GM23248 (cell line): ENCODE results near the gene CNTN2. TPM values are rescaled to one million over a fixed set of nuclear protein-coding genes. Genes with fewer than 3 reads are reported as not detected.

Experiments
- DNase-seq: peaks from one replicate; pipeline ENCODE4 v3.0.0-alpha.2; 2015
- H2AFZ ChIP-seq: fragments of 200-600 bp; sonication (generic); 2 replicates; pipeline ENCODE4 v1.6.1; 2016; ENCODE audit warnings: antibody characterized with exemption
- H3F3A ChIP-seq: fragments of 200-600 bp; sonication (generic); 2 replicates; pipeline ENCODE4 v1.6.1; 2016; ENCODE audit warnings: mild to moderate bottlenecking, antibody characterized with exemption, mixed run types; ENCODE audit not compliant: insufficient read depth
- H3K27ac ChIP-seq: fragments of 200-600 bp; sonication (generic); 2 replicates; pipeline ENCODE4 v1.5.1; 2016; ENCODE audit warnings: mild to moderate bottlenecking
- H3K27me3 ChIP-seq: fragments of 200-600 bp; sonication (generic); replicated peaks from 2 replicates; pipeline ENCODE4 v1.6.1; 2016; ENCODE audit warnings: mild to moderate bottlenecking; ENCODE audit not compliant: insufficient read depth
- H3K36me3 ChIP-seq: fragments of 200-600 bp; sonication (generic); 2 replicates; pipeline ENCODE4 v1.6.1; 2016; ENCODE audit warnings: low read depth, mild to moderate bottlenecking
- H3K4me1 ChIP-seq: fragments of 200-600 bp; sonication (generic); 2 replicates; pipeline ENCODE4 v1.6.1; 2016; ENCODE audit warnings: mild to moderate bottlenecking; ENCODE audit not compliant: insufficient read depth
- H3K4me2 ChIP-seq: fragments of 200-600 bp; sonication (generic); one replicate; pipeline ENCODE4 v1.6.1; 2016; ENCODE audit warnings: mild to moderate bottlenecking; ENCODE audit not compliant: unreplicated experiment
- H3K4me3 ChIP-seq: fragments of 200-600 bp; sonication (generic); 2 replicates; pipeline ENCODE4 v1.5.1; 2016; ENCODE audit warnings: mild to moderate bottlenecking
- H3K79me2 ChIP-seq: fragments of 200-600 bp; sonication (generic); 2 replicates; pipeline ENCODE4 v1.6.1; 2016; ENCODE audit warnings: mild to moderate bottlenecking; ENCODE audit not compliant: insufficient read depth
- H3K9ac ChIP-seq: fragments of 200-600 bp; sonication (generic); 2 replicates; pipeline ENCODE4 v1.6.1; 2016; ENCODE audit warnings: mild to moderate bottlenecking
- H3K9me2 ChIP-seq: fragments of 200-600 bp; sonication (generic); 2 replicates; pipeline ENCODE4 v1.6.1; 2016; ENCODE audit warnings: mixed run types, mild to moderate bottlenecking, moderate library complexity; ENCODE audit not compliant: insufficient read depth
- H3K9me3 ChIP-seq: fragments of 200-600 bp; sonication (generic); one replicate; pipeline ENCODE4 v1.6.1; 2017; ENCODE audit warnings: low read depth
- H4K20me1 ChIP-seq: fragments of 200-600 bp; sonication (generic); 2 replicates; pipeline ENCODE4 v1.6.0; 2016; ENCODE audit not compliant: insufficient read depth
- EZH2 ChIP-seq: fragments of 200-600 bp; sonication (generic); IDR thresholded peaks from 2 replicates; pipeline ENCODE4 v1.6.1; 2018; ENCODE audit warnings: antibody characterized with exemption, mild to moderate bottlenecking; ENCODE audit not compliant: insufficient read depth, poor library complexity, severe bottlenecking
- EZH2phosphoT487 ChIP-seq: fragments of 200-600 bp; sonication (generic); IDR thresholded peaks from 2 replicates; pipeline ENCODE4 v1.6.1; 2018; ENCODE audit warnings: antibody characterized with exemption, moderate library complexity, mild to moderate bottlenecking, low read depth; ENCODE audit not compliant: insufficient read depth
- WGBS, 2 experiments: methylation state at CpG; one replicate each; pipeline ENCODE4 v1.1.6; 2015 to 2017; ENCODE audit warnings: low lambda C conversion rate in 2 of 2, low coverage in 1 of 2; ENCODE audit errors: missing lambda C conversion rate in 2 of 2; 5-methylcytosine and 5-hydroxymethylcytosine counted together
- in situ Hi-C: fragments of 300-500 bp; cut with MboI; formaldehyde crosslinking; loops from 2 replicates; pipeline ENCODE4 v1.15.0; 2020
- polyA plus RNA-seq: library from polyadenylated mRNA; unstranded; fragments of >200 nt; fragmentation: Nextera tagmentation; extraction: Ambion mirVana; gene quantifications from 2 replicates; pipeline ENCODE4 v1.2.1, GENCODE V29; 2016
- total RNA-seq: library from RNA; depleted of rRNA; stranded (reverse); fragments of >200 nt; shearing (Covaris generic); gene quantifications from 2 replicates; pipeline ENCODE4 v1.2.3, GENCODE V29; 2014

The CNTN2 gene
- total and polyA plus RNA-seq, 2 experiments from 2014 or later, result not detected

- H3F3A ChIP-seq, result no peaks in the 10 kb centered on the region
- no peaks in the 10 kb centered on the region for H4K20me1 ChIP-seq
- DNase-seq, result no peak
- no peaks in the 10 kb centered on the region for H3K9me2 ChIP-seq
- H3K4me1 ChIP-seq, result no peaks in the 10 kb centered on the region
- no peak overlapping the region for H3K9ac ChIP-seq
- in situ Hi-C loops, result no loop called here
- TF ChIP-seq EZH2 (no peak), EZH2phosphoT487 (no peak)
- H3K4me3 ChIP-seq, result no peak overlapping the region
- H3K9me3 ChIP-seq, result no peaks in the 10 kb centered on the region
- H3K79me2 ChIP-seq, result no peaks in the 10 kb centered on the region
- WGBS, 2 experiments, result 96 to 98% methylated on average over 14 of the region's 14 CpGs
- H3K36me3 ChIP-seq, result peaks cover 3% of the 10 kb centered on the region
- H3K4me2 ChIP-seq, result no peak overlapping the region
- no peak overlapping the region for H3K27ac ChIP-seq
- H2AFZ ChIP-seq, result no peak overlapping the region
- H3K27me3 ChIP-seq, result no peaks in the 10 kb centered on the region
Measured at GRCh38 chr1:205001162-205001561, 41.9 kb upstream of the CNTN2 start.

GRCh38 chr1:205002705-205003104 lies 40.3 kb upstream of the CNTN2 start:
- H3K27ac ChIP-seq, result no peak overlapping the region
- no peaks in the 10 kb centered on the region for H3K27me3 ChIP-seq
- whole genome bisulfite sequencing, 2 experiments, result 83 to 87% methylated on average over 7 of the region's 7 CpGs
- H3K9ac ChIP-seq, result no peak overlapping the region
- no peak for TF ChIP-seq EZH2
- TF ChIP-seq EZH2phosphoT487, result no peak
- no peak overlapping the region for H3K4me2 ChIP-seq
- H2AFZ ChIP-seq, result no peak overlapping the region
- H4K20me1 ChIP-seq, result no peaks in the 10 kb centered on the region
- no peaks in the 10 kb centered on the region for H3K9me3 ChIP-seq
- H3K4me1 ChIP-seq, result no peaks in the 10 kb centered on the region
- H3K36me3 ChIP-seq, result peaks cover 3% of the 10 kb centered on the region
- in situ Hi-C loops, result no loop called here
- no peak overlapping the region for H3K4me3 ChIP-seq
- DNase-seq, result no peak
- no peaks in the 10 kb centered on the region for H3K9me2 ChIP-seq
- H3F3A ChIP-seq, result no peaks in the 10 kb centered on the region
- H3K79me2 ChIP-seq, result no peaks in the 10 kb centered on the region

GRCh38 chr1:205003358-205004131 lies 39.5 kb upstream of the CNTN2 start:
- 72 to 76% methylated on average over 10 of the region's 10 CpGs for WGBS, 2 experiments
- Histone ChIP-seq H3K9me2 (no peaks in the 10 kb centered on the region), H3K36me3 (peaks cover 3% of the 10 kb centered on the region), H3K27me3 (no peaks in the 10 kb centered on the region), H3K9me3 (no peaks in the 10 kb centered on the region), H3K4me1 (no peaks in the 10 kb centered on the region), H3K4me3 (no peak overlapping the region), H3K79me2 (no peaks in the 10 kb centered on the region), H4K20me1 (no peaks in the 10 kb centered on the region), H3K9ac (no peak overlapping the region), H3K27ac (no peak overlapping the region), H2AFZ (no peak overlapping the region), H3K4me2 (no peak overlapping the region), H3F3A (no peaks in the 10 kb centered on the region)
- in situ Hi-C loops, result no loop called here
- TF ChIP-seq EZH2 (no peak), EZH2phosphoT487 (no peak)
- DNase-seq, result no peak

- DNase-seq, result no peak
- H3K4me1 ChIP-seq, result no peaks in the 10 kb centered on the region
- H3K27ac ChIP-seq, result no peak overlapping the region
- no peaks in the 10 kb centered on the region for H3F3A ChIP-seq
- H3K4me3 ChIP-seq, result no peak overlapping the region
- H3K79me2 ChIP-seq, result no peaks in the 10 kb centered on the region
- no peaks in the 10 kb centered on the region for H4K20me1 ChIP-seq
- in situ Hi-C loops, result no loop called here
- no peak overlapping the region for H3K9ac ChIP-seq
- H3K4me2 ChIP-seq, result no peak overlapping the region
- WGBS, 2 experiments, result 38 to 53% methylated on average over 3 of the region's 3 CpGs
- H3K9me2 ChIP-seq, result no peaks in the 10 kb centered on the region
- H3K36me3 ChIP-seq, result peaks cover 3% of the 10 kb centered on the region
- H3K9me3 ChIP-seq, result no peaks in the 10 kb centered on the region
- TF ChIP-seq EZH2phosphoT487 (no peak), EZH2 (no peak)
- no peak overlapping the region for H2AFZ ChIP-seq
- no peaks in the 10 kb centered on the region for H3K27me3 ChIP-seq
Measured at GRCh38 chr1:205004351-205004750, 38.7 kb upstream of the CNTN2 start.
